Ascending aorta (tissue), 2 donors: ENCODE data around the gene PHF19. TPM values are rescaled to one million over a fixed set of nuclear protein-coding genes. Genes with fewer than 3 reads are reported as not detected.
A peak's percentile ranks its signal among the peaks of the same experiment; 100 is the strongest.

Experiments
- DNase-seq, 2 donors: peaks; one replicate each; pipeline ENCODE4 v3.0.0-alpha.2; 2019; ENCODE audit warnings: low spot score in 2 of 2
- H3K27ac ChIP-seq, 2 donors: fragments of 200-600 bp; sonication (generic); one replicate each; pipeline ENCODE4 v1.5.1; 2016 to 2017; ENCODE audit warnings: mild to moderate bottlenecking in 1 of 2
- H3K27me3 ChIP-seq: fragments of 200-600 bp; sonication (generic); one replicate; pipeline ENCODE4 v1.5.1; 2017
- H3K36me3 ChIP-seq, 2 donors: fragments of 200-600 bp; sonication (generic); one replicate each; pipeline ENCODE4 v1.5.1; 2016
- H3K4me1 ChIP-seq, 2 donors: fragments of 200-600 bp; sonication (generic); one replicate each; pipeline ENCODE4 v1.5.1; 2016 to 2017; ENCODE audit warnings: mild to moderate bottlenecking in 1 of 2
- H3K4me3 ChIP-seq, 2 donors: fragments of 200-600 bp; sonication (generic); one replicate each; pipeline ENCODE4 v1.5.1; 2016 to 2017; ENCODE audit warnings: mild to moderate bottlenecking in 1 of 2
- H3K9me3 ChIP-seq, 2 donors: fragments of 200-600 bp; sonication (generic); one replicate each; pipeline ENCODE4 v1.5.1; 2016
- intact Hi-C: fragments of 100-400 bp; cut with DNase I; formaldehyde crosslinking; loops from one replicate; pipeline ENCODE4 v1.15.1; 2023
- total RNA-seq: library from RNA; depleted of rRNA; stranded (reverse); fragments of >200 nt; gene quantifications from one replicate; pipeline ENCODE4 v1.1.0, GENCODE V29; 2016
- TF ChIP-seq, protein P1 (sequence below), 3 experiments: fragments of 200-600 bp in 2 of 3; fragments of 450-650 bp in 1 of 3; sonication (generic) in 2 of 3; IDR thresholded peaks; one replicate each; pipeline ENCODE4 v1.5.1; 2016 to 2019; ENCODE audit warnings: antibody characterized with exemption in 3 of 3, mild to moderate bottlenecking in 1 of 3, moderate library complexity in 1 of 3

The PHF19 gene
- total RNA-seq, 1 donor from 2014 or later = 33.0 TPM

DNA sequence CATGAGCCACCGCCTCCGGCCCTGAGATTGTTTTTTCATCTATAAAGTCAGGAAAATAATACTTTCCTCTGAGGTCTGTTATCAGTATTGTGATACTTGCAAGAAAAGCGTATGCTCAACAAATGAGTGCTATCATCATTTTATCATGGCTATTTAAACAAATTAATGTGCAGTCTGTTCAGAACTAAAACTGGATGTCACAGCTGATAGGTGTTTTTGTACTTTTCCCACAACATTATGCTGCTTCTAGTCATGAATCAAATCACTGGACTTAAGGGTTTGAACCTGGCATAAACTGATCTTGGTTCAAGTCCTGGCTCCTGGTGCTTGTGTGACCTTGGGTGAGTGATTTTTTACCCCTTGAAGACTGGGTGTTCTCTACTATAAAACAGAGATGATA, 21.4 kb upstream of the PHF19 start:
- Histone ChIP-seq H3K4me3 (no peak overlapping the region), H3K4me1 (peaks cover 7 to 24% of the 10 kb centered on the region in 2 donors), H3K27me3 (no peaks in the 10 kb centered on the region), H3K27ac (no peak overlapping the region), H3K9me3 (no peaks in the 10 kb centered on the region), H3K36me3 (peaks cover 0 to 4% of the 10 kb centered on the region in 2 donors)
- TF ChIP-seq, protein P1, sequence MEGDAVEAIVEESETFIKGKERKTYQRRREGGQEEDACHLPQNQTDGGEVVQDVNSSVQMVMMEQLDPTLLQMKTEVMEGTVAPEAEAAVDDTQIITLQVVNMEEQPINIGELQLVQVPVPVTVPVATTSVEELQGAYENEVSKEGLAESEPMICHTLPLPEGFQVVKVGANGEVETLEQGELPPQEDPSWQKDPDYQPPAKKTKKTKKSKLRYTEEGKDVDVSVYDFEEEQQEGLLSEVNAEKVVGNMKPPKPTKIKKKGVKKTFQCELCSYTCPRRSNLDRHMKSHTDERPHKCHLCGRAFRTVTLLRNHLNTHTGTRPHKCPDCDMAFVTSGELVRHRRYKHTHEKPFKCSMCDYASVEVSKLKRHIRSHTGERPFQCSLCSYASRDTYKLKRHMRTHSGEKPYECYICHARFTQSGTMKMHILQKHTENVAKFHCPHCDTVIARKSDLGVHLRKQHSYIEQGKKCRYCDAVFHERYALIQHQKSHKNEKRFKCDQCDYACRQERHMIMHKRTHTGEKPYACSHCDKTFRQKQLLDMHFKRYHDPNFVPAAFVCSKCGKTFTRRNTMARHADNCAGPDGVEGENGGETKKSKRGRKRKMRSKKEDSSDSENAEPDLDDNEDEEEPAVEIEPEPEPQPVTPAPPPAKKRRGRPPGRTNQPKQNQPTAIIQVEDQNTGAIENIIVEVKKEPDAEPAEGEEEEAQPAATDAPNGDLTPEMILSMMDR (IDR thresholded peaks at IDR 0.05) = no peak
- intact Hi-C loops = no loop called here
- DNase-seq = no peak

DNA sequence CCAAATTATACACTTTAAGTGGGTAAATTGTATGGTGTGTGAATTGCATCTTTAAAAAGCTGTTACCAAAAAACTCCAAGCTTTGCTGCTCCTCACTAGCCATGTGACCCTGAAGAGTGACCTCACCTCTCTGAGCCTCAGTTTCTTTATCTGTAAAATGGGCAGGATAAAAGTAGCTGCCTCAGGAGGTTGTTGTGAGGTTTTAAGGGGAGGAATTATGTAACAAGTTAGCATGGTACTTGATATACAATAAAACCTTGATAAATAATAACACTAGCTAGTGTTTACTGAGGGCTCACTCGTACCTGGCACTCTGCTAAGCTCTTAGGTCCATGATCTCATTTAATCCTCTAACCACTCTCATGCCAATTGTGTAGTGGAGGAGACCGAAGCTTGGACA, 19.0 kb upstream of the PHF19 start:
- peak overlapping the region; percentile 90 for H3K27ac ChIP-seq
- H3K9me3 ChIP-seq = no peaks in the 10 kb centered on the region

DNA sequence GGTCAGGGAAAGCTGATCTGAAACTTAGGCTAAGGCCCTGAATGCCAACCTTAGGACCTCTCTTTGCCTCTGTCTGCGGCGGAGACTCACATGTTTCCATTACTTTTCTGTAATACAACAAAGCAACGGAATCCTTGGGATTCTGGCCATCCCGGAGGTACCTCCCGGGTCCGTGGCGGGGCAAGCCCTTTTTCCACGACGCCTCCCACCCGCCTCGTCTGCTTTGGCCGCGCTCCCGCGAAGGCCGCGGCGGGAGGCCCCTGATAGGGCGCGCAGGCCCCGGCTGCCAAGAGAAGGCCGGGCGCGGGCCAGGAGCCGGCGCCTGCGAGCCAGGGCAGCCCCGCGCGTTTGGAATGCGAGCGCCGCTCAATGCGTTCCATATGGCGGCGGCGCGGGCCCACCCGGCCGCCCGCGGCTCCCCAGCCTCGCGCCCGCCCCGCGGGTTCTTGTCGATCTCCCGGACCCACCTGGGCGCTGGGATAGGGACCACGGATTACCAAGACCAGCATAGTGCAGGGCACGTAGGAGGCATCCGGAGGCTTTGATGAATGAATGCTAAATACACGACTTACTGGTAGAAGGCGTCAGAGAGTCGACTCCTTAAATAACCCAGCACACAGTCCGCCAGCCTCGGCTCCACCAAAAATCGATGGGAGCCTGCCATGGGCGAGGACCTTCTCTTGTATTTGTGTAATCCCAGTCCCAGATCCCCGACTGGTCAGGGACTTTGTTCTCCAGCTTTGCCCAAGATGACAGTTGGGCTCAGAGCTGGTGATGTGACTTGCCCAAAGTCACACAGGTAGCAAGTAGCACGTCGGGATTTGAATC, 17.5 kb upstream of the PHF19 start:
- intact Hi-C loops = loop anchor here (1.0 to 2.0 kb wide), 2 partner anchors 18 to 20 kb away; no protein-coding TSS in a partner anchor
- H3K27ac ChIP-seq = peak overlapping the region; percentile 90
- peaks cover 7 to 39% of the 10 kb centered on the region in 2 donors for H3K4me1 ChIP-seq
- H3K4me3 ChIP-seq = peak overlapping the region; percentile 32 to 53
- H3K27me3 ChIP-seq = no peaks in the 10 kb centered on the region
- DNase-seq = peak in 1 of 2 donors; percentile 78
- no peaks in the 10 kb centered on the region for H3K36me3 ChIP-seq
- no peaks in the 10 kb centered on the region for H3K9me3 ChIP-seq
- TF ChIP-seq, protein P1 (IDR thresholded peaks at IDR 0.05) = no peak

More for the DNA sequence above, 19.0 kb upstream of the PHF19 start:
- TF ChIP-seq, protein P1 (IDR thresholded peaks at IDR 0.05) = no peak
- no peak for DNase-seq
- Histone ChIP-seq H3K4me3 (no peak overlapping the region), H3K36me3 (no peaks in the 10 kb centered on the region), H3K27me3 (no peaks in the 10 kb centered on the region), H3K4me1 (peaks cover 7 to 34% of the 10 kb centered on the region in 2 donors)
- intact Hi-C loops = loop anchor here (2.0 kb wide), 1 partner anchor 19 kb away; no protein-coding TSS in a partner anchor

DNA sequence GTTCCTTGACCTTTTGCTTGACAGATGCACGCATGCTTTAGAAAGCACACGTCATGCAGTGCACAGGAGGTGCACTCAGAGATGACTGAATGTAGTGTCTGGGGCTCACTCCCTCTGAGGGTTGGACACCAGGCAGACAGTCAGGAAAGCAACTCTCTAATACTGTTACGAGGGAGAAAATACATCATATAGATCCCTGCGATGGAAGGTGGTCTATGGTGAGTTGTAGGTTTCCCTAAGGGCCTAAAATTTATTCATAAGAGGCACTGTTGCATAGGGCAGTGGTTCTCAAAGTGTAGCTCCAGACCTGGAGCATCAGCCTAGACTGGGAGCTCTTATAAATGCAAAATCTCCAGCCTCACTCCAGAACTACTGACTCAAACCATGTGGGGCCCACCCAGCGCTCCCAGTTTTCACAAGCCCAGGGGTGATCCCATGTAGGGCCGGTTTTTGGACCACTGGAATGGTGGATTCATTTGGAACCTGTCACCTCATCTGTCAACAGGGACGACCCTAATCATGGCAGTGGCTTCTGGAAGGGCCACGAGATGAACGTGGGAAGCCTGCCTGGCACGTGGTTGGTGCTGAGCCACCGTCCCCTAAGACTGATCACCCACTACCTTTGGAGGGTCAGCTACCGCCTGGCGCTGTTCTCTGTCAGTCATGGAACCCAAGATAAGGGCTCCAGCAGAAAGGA, 16.8 kb upstream of the PHF19 start:
- H3K27ac ChIP-seq = peak overlapping the region; percentile 90
- no peaks in the 10 kb centered on the region for H3K27me3 ChIP-seq
- H3K9me3 ChIP-seq = no peaks in the 10 kb centered on the region
- H3K4me1 ChIP-seq = peaks cover 7 to 41% of the 10 kb centered on the region in 2 donors
- TF ChIP-seq, protein P1 (IDR thresholded peaks at IDR 0.05) = no peak
- no peak overlapping the region for H3K4me3 ChIP-seq
- no peak for DNase-seq
- intact Hi-C loops = loop anchor here (1.0 to 2.0 kb wide), 2 partner anchors 17 to 21 kb away; no protein-coding TSS in a partner anchor
- H3K36me3 ChIP-seq = no peaks in the 10 kb centered on the region

DNA sequence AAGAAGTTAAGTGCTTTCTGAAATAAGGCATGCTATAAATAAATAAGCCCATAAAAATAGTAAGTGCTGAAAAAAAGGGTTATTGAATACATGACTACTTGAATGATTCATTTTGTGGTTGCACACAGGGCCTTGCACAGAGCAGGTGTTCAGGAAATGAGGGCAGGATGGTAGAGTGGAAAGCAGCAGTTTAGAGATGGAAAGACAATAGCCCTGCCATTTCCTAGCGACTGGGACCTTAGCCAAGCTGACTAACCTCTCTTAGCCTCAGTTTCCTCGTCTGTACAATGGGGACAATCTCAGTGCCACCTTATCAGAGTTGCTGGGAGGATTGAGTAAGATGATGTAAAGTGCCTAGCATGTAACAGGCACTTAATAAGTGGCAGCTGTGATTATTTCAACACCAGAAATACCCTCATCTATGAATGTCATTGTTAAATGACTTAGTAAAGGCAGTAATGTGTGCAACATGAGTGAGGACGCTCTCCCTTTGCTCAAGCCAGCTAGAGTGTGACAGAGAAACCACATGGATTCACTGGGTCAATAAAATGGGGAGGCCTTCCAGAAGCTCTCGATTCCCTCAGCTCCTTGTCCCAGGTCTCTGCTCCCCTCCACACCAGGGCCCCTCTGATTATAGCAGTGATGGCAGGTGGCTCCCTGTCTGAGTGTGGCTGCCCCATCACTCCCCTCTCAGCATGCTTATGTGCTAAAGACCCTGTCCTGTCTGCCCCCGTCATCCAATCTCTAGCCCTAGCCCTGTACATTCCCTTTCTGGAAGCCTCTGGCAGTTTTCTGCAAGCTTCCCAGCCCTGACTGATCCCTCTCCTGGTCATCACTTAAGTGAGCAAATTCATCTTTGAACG, 16.0 kb upstream of the PHF19 start:
- intact Hi-C loops = no loop called here
- no peaks in the 10 kb centered on the region for H3K9me3 ChIP-seq
- no peaks in the 10 kb centered on the region for H3K27me3 ChIP-seq
- no peak overlapping the region for H3K4me3 ChIP-seq
- TF ChIP-seq, protein P1 (IDR thresholded peaks at IDR 0.05) = no peak
- H3K36me3 ChIP-seq = no peaks in the 10 kb centered on the region
- H3K27ac ChIP-seq = peak overlapping the region; percentile 90
- no peak for DNase-seq
- H3K4me1 ChIP-seq = peaks cover 7 to 41% of the 10 kb centered on the region in 2 donors
